Measurements from ENCODE around the gene LRBA. TPM values are rescaled to one million over a fixed set of nuclear protein-coding genes. Genes with fewer than 3 reads are reported as not detected.
A peak's percentile ranks its signal among the peaks of the same experiment; 100 is the strongest.
"Not testable (repeated sequence)": the region's sequence is repeated elsewhere in the genome, so short reads cannot be mapped to it uniquely, and the experiment has no call there.

Gene LRBA, protein sequence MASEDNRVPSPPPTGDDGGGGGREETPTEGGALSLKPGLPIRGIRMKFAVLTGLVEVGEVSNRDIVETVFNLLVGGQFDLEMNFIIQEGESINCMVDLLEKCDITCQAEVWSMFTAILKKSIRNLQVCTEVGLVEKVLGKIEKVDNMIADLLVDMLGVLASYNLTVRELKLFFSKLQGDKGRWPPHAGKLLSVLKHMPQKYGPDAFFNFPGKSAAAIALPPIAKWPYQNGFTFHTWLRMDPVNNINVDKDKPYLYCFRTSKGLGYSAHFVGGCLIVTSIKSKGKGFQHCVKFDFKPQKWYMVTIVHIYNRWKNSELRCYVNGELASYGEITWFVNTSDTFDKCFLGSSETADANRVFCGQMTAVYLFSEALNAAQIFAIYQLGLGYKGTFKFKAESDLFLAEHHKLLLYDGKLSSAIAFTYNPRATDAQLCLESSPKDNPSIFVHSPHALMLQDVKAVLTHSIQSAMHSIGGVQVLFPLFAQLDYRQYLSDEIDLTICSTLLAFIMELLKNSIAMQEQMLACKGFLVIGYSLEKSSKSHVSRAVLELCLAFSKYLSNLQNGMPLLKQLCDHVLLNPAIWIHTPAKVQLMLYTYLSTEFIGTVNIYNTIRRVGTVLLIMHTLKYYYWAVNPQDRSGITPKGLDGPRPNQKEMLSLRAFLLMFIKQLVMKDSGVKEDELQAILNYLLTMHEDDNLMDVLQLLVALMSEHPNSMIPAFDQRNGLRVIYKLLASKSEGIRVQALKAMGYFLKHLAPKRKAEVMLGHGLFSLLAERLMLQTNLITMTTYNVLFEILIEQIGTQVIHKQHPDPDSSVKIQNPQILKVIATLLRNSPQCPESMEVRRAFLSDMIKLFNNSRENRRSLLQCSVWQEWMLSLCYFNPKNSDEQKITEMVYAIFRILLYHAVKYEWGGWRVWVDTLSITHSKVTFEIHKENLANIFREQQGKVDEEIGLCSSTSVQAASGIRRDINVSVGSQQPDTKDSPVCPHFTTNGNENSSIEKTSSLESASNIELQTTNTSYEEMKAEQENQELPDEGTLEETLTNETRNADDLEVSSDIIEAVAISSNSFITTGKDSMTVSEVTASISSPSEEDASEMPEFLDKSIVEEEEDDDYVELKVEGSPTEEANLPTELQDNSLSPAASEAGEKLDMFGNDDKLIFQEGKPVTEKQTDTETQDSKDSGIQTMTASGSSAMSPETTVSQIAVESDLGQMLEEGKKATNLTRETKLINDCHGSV (N-terminal part only)
- total RNA-seq: 10 to 100 TPM in 2 of 4 donors, 1 to 10 TPM in 2; 8.5 to 18.0 (median 11.9) TPM

- intact Hi-C loops (cut with DNase I; ENCODE audit: low total_unique reads) (loop anchor here (1.0 to 10.0 kb wide), 3 partner anchors 85 to 1770 kb away; partner anchors contain the start of genes RPS3A and SH3D19), in situ Hi-C loops (cut with MboI; ENCODE audit: low sequenced_read_pairs in 4 of 4) (no loop called here)
- TF ChIP-seq POLR2A (IDR thresholded peaks at IDR 0.05) (no peak), CTCF (IDR thresholded peaks at IDR 0.05 in 4 of 5, conservative IDR thresholded peaks at IDR 0.05 in 1 of 5) (no peak)
- peak within 1 kb of the TSS; percentile 81 to 97 (median 93) for H3K4me3 ChIP-seq
- no peaks in the 10 kb centered on the region for H3K9me3 ChIP-seq
- DNase-seq: peak; percentile 58 to 61
- no peaks in the 10 kb centered on the region for H3K27me3 ChIP-seq
- ATAC-seq: peak; percentile 81 to 85
- H3K27ac ChIP-seq: peak within 1 kb of the TSS; percentile 83 to 89 (median 86)
- peaks cover 18% of the 10 kb centered on the region in 2 donors for H3K4me1 ChIP-seq
- no peaks in the 10 kb centered on the region for H3K36me3 ChIP-seq
These were observed at the start of gene LRBA for GRCh38 chr4:151014521-151015458. LRBA (minus strand) TSS chr4:151015284; CDS start chr4:151014642, 642 bp downstream.

GRCh38 chr4:151063143-151063542 is 48.1 kb upstream of the LRBA start:
- in situ Hi-C loops (cut with MboI; ENCODE audit: low sequenced_read_pairs in 4 of 4): not testable (repeated sequence)

GRCh38 chr4:151055539-151055938 is 40.5 kb upstream of the LRBA start:
- Histone ChIP-seq H3K9me3 (no peaks in the 10 kb centered on the region), H3K27me3 (no peaks in the 10 kb centered on the region), H3K36me3 (no peaks in the 10 kb centered on the region), H3K4me3 (no peak overlapping the region), H3K4me1 (no peaks in the 10 kb centered on the region), H3K27ac (no peak overlapping the region)
- in situ Hi-C loops (cut with MboI; ENCODE audit: low sequenced_read_pairs in 4 of 4) (no loop called here), intact Hi-C loops (cut with DNase I; ENCODE audit: low total_unique reads) (no loop called here)
- DNase-seq: no peak
- TF ChIP-seq CTCF (IDR thresholded peaks at IDR 0.05 in 4 of 5, conservative IDR thresholded peaks at IDR 0.05 in 1 of 5) (no peak), POLR2A (IDR thresholded peaks at IDR 0.05) (no peak)
- no peak for ATAC-seq

More at GRCh38 chr4:151063143-151063542, 48.1 kb upstream of the LRBA start:
- H3K36me3 ChIP-seq; H3K9me3 ChIP-seq; H3K27ac ChIP-seq; DNase-seq; ATAC-seq; intact Hi-C loops (cut with DNase I; ENCODE audit: low total_unique reads); H3K4me3 ChIP-seq; H3K27me3 ChIP-seq; H3K4me1 ChIP-seq: not testable (repeated sequence)

DNA sequence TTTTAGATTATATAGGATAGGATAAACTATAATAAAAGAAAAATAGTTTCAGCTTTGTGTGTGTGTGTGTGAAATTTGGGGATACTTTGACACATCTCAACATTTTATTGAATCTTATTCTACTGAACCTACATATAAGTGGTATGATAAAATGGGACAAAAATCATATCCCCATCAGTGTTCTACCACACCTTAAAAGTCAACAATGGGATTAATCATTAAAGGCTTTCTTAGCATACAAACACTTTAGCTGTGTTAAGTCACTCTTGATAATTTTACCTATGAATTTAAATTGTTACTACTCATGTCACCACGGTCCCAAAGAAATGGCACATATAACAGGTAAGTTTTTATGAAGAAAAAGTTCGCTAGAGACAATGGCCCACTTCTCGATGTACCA is 37.7 kb upstream of the LRBA start:
- DNase-seq (no peak), ATAC-seq (no peak)
- Histone ChIP-seq H3K36me3 (no peaks in the 10 kb centered on the region), H3K4me1 (no peaks in the 10 kb centered on the region), H3K4me3 (no peak overlapping the region), H3K27me3 (no peaks in the 10 kb centered on the region), H3K27ac (no peak overlapping the region), H3K9me3 (no peaks in the 10 kb centered on the region)
- intact Hi-C loops (cut with DNase I; ENCODE audit: low total_unique reads): no loop called here
- TF ChIP-seq POLR2A (IDR thresholded peaks at IDR 0.05) (no peak), CTCF (IDR thresholded peaks at IDR 0.05 in 4 of 5, conservative IDR thresholded peaks at IDR 0.05 in 1 of 5) (no peak)
- in situ Hi-C loops (cut with MboI; ENCODE audit: low sequenced_read_pairs in 4 of 4): no loop called here

Data from gastrocnemius medialis (tissue), 4 donors.